ENCODE data around the gene NTM.

DNA sequence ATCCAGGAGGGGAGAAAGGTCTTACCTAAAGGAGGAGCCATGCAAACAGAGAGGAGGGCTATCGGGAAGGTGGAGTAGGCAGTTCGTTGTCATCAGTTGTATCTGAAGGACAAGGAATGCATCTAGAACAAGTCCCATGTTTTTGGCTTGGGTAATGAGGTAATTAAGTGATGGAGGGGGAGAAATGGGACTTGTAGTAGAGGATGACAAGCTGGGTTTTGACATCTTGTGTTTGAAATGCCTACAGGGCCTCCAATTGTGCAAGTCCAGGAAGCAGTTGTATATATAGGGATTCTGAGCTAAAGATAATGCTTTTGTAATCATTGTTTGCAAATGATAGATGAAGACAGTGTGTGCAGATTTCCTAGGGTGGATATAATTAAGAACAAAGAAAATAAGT is 622.8 kb downstream of the NTM start:
- TF ChIP-seq REST (tag by site-specific recombination; IDR thresholded peaks at IDR 0.05) (no peak), CTCF (tag by site-specific recombination; IDR thresholded peaks at IDR 0.05) (no peak)

Measured in HEK293 (cell line).